ENCODE results near the gene ARHGEF16. TPM values are rescaled to one million over a fixed set of nuclear protein-coding genes. Genes with fewer than 3 reads are reported as not detected.

Gene ARHGEF16
- total RNA-seq, 2 experiments from 2014 or later = 0.21 TPM; not detected in 1

- CTCF ChIA-PET = interaction anchor here (0.8 to 1.5 kb wide), 4 partner anchors 21 to 232 kb away, joined by 3 to 6 read pairs (median 3); no protein-coding TSS in a partner anchor
- POLR2A ChIA-PET = no interaction called here
Observed at GRCh38 chr1:3492545-3493246, 38.2 kb downstream of the ARHGEF16 start.

GRCh38 chr1:3494321-3495308 is 40.1 kb downstream of the ARHGEF16 start:
- ChIA-PET POLR2A (no interaction called here), CTCF (no interaction called here)

- ChIA-PET POLR2A (no interaction called here), CTCF (no interaction called here)
Observed at GRCh38 chr1:3495776-3496745, 41.6 kb downstream of the ARHGEF16 start.

GRCh38 chr1:3496916-3497315 is 42.5 kb downstream of the ARHGEF16 start:
- CTCF ChIA-PET = no interaction called here
- POLR2A ChIA-PET = no interaction called here

GRCh38 chr1:3497521-3497920 is 43.1 kb downstream of the ARHGEF16 start:
- ChIA-PET CTCF (no interaction called here), POLR2A (no interaction called here)

GRCh38 chr1:3498246-3498930 is 43.9 kb downstream of the ARHGEF16 start:
- ChIA-PET CTCF (no interaction called here), POLR2A (no interaction called here)

- ChIA-PET CTCF (no interaction called here), POLR2A (no interaction called here)
Observed at GRCh38 chr1:3498986-3499385, 44.5 kb downstream of the ARHGEF16 start.

GRCh38 chr1:3499611-3500010 is 45.1 kb downstream of the ARHGEF16 start:
- CTCF ChIA-PET = no interaction called here
- POLR2A ChIA-PET = no interaction called here

- ChIA-PET POLR2A (no interaction called here), CTCF (no interaction called here)
Observed at GRCh38 chr1:3500265-3500835, 45.9 kb downstream of the ARHGEF16 start.

GRCh38 chr1:3501437-3501836 is 47.0 kb downstream of the ARHGEF16 start:
- CTCF ChIA-PET = no interaction called here
- POLR2A ChIA-PET = no interaction called here

GRCh38 chr1:3501856-3502640 is 47.6 kb downstream of the ARHGEF16 start:
- CTCF ChIA-PET = no interaction called here
- POLR2A ChIA-PET = no interaction called here

- ChIA-PET CTCF (no interaction called here), POLR2A (no interaction called here)
Observed at GRCh38 chr1:3502641-3503524, 48.4 kb downstream of the ARHGEF16 start.

- ChIA-PET POLR2A (no interaction called here), CTCF (interaction anchor here (1.3 kb wide), 1 partner anchor 15 kb away, joined by 4 read pairs; no protein-coding TSS in a partner anchor)
Observed at GRCh38 chr1:3503525-3503886, 49.0 kb downstream of the ARHGEF16 start.

- ChIA-PET CTCF (interaction anchor here (1.3 kb wide), 1 partner anchor 14 kb away, joined by 4 read pairs; no protein-coding TSS in a partner anchor), POLR2A (no interaction called here)
Observed at GRCh38 chr1:3504151-3504821, 49.8 kb downstream of the ARHGEF16 start.

- CTCF ChIA-PET = interaction anchor here (1.3 kb wide), 1 partner anchor 13 kb away, joined by 4 read pairs; no protein-coding TSS in a partner anchor
- POLR2A ChIA-PET = no interaction called here
Observed at GRCh38 chr1:3504822-3505153, 50.3 kb downstream of the ARHGEF16 start.

GRCh38 chr1:3505161-3505560 is 50.7 kb downstream of the ARHGEF16 start:
- CTCF ChIA-PET = interaction anchor here (1.3 kb wide), 1 partner anchor 13 kb away, joined by 4 read pairs; no protein-coding TSS in a partner anchor
- POLR2A ChIA-PET = no interaction called here

GRCh38 chr1:3506041-3506440 is 51.6 kb downstream of the ARHGEF16 start:
- ChIA-PET CTCF (interaction anchor here (1.4 kb wide), 1 partner anchor 13 kb away, joined by 4 read pairs; no protein-coding TSS in a partner anchor), POLR2A (no interaction called here)
